ENCODE measurements around the gene IDUA. TPM values are rescaled to one million over a fixed set of nuclear protein-coding genes. Genes with fewer than 3 reads are reported as not detected.

The IDUA gene
- total RNA-seq, 1 experiment from 2014 or later: 10.1 TPM

GRCh38 chr4:1011666-1012033, 24.8 kb downstream of the IDUA start:
- H4K20me1 ChIP-seq (ENCODE audit: low read length): no peaks in the 10 kb centered on the region; the same call in 1 of the 2 replicates
- H3K27ac ChIP-seq (ENCODE audit: low read length): no peak overlapping the region
- H3F3A ChIP-seq (ENCODE audit: low read length, unreplicated experiment): no peaks in the 10 kb centered on the region
- no peaks in the 10 kb centered on the region for H3K9me2 ChIP-seq (replicated peaks; ENCODE audit: low read length)
- intact Hi-C loops (cut with micrococcal nuclease): no loop called here
- no peak overlapping the region for H3K4me2 ChIP-seq (ENCODE audit: low read length)
- ChIA-PET POLR2A (ENCODE audit: unreplicated experiment) (no interaction called here), CTCF (no interaction called here)
- no peaks in the 10 kb centered on the region for H3K79me2 ChIP-seq (ENCODE audit: low read length)
- BruUV-seq (replicated peaks): no TSS peak
- H3K9ac ChIP-seq (ENCODE audit: low read length): no peak overlapping the region
- H3K27me3 ChIP-seq (ENCODE audit: low read length): 0 out of 2 replicates have a peak, but pooled peaks cover 5% of the 10 kb centered on the region
- no peak overlapping the region for H3K4me3 ChIP-seq (ENCODE audit: low read length)
- peak; percentile 5 for ATAC-seq
- no peak for DNase-seq
- no peak for TF ChIP-seq EZH2 (IDR thresholded peaks at IDR 0.05; ENCODE audit: low read length, unreplicated experiment)
- TF ChIP-seq CTCF (conservative IDR thresholded peaks at IDR 0.05; ENCODE audit: low read depth, low read length): no peak
- TF ChIP-seq EZH2phosphoT487 (IDR thresholded peaks at IDR 0.05; ENCODE audit: borderline replicate concordance, low read length): no peak
- no peaks in the 10 kb centered on the region for H3K9me3 ChIP-seq (ENCODE audit: low read length)
- H3K36me3 ChIP-seq (ENCODE audit: low read depth, low read length): no peaks in the 10 kb centered on the region
- H3K4me1 ChIP-seq (ENCODE audit: insufficient read depth, low read length): peaks cover 12% of the 10 kb centered on the region
- no peak overlapping the region for H2AFZ ChIP-seq (ENCODE audit: low read length)

- no TSS peak for BruUV-seq (replicated peaks)
- no peaks in the 10 kb centered on the region for H3K79me2 ChIP-seq (ENCODE audit: low read length)
- no peaks in the 10 kb centered on the region; the same call in 1 of the 2 replicates for H4K20me1 ChIP-seq (ENCODE audit: low read length)
- H3K4me1 ChIP-seq (ENCODE audit: insufficient read depth, low read length): peaks cover 12% of the 10 kb centered on the region
- peak overlapping the region; percentile 85 for H3K4me2 ChIP-seq (ENCODE audit: low read length)
- CTCF ChIA-PET: no interaction called here
- no peaks in the 10 kb centered on the region for H3F3A ChIP-seq (ENCODE audit: low read length, unreplicated experiment)
- peak overlapping the region; percentile 51 for H3K9ac ChIP-seq (ENCODE audit: low read length)
- no peaks in the 10 kb centered on the region for H3K9me2 ChIP-seq (replicated peaks; ENCODE audit: low read length)
- ATAC-seq: 0 out of 2 replicates have a peak, but pooled peaks have one; percentile 4
- intact Hi-C loops (cut with micrococcal nuclease): no loop called here
- H3K36me3 ChIP-seq (ENCODE audit: low read depth, low read length): no peaks in the 10 kb centered on the region
- peak overlapping the region; percentile 73 for H3K4me3 ChIP-seq (ENCODE audit: low read length)
- H3K27me3 ChIP-seq (ENCODE audit: low read length): 0 out of 2 replicates have a peak, but pooled peaks cover 5% of the 10 kb centered on the region
- no peak for TF ChIP-seq CTCF (conservative IDR thresholded peaks at IDR 0.05; ENCODE audit: low read depth, low read length)
- TF ChIP-seq EZH2phosphoT487 (IDR thresholded peaks at IDR 0.05; ENCODE audit: borderline replicate concordance, low read length): no peak
- no peak for TF ChIP-seq EZH2 (IDR thresholded peaks at IDR 0.05; ENCODE audit: low read length, unreplicated experiment)
- no peak overlapping the region for H3K27ac ChIP-seq (ENCODE audit: low read length)
- no peak overlapping the region for H2AFZ ChIP-seq (ENCODE audit: low read length)
- POLR2A ChIA-PET (ENCODE audit: unreplicated experiment): no interaction called here
- no peaks in the 10 kb centered on the region for H3K9me3 ChIP-seq (ENCODE audit: low read length)
- DNase-seq: peak; percentile 34
Observed at GRCh38 chr4:1012034-1012739, 25.3 kb downstream of the IDUA start.
